HG02763 (cell line): ENCODE data around the gene BFSP1.

ENCODE experiments used
- ATAC-seq: cut with Tn5 transposase; IDR thresholded peaks from one replicate; pipeline ENCODE4 v1.9.1; 2021; ENCODE audit warnings: mild to moderate bottlenecking, moderate library complexity; ENCODE audit not compliant: unreplicated experiment

The BFSP1 gene

GRCh38 chr20:17469246-17470030 lies 61.7 kb downstream of the BFSP1 start:
- no peak for ATAC-seq

GRCh38 chr20:17468073-17468840 lies 62.9 kb downstream of the BFSP1 start:
- no peak for ATAC-seq

GRCh38 chr20:17467120-17467655 lies 64.0 kb downstream of the BFSP1 start:
- ATAC-seq: no peak

- no peak for ATAC-seq
Measured at GRCh38 chr20:17466641-17467040, 64.5 kb downstream of the BFSP1 start.

- ATAC-seq: no peak
Measured at GRCh38 chr20:17465236-17465635, 65.9 kb downstream of the BFSP1 start.

- no peak for ATAC-seq
Measured at GRCh38 chr20:17463711-17464110, 67.5 kb downstream of the BFSP1 start.

GRCh38 chr20:17461941-17462340 lies 69.2 kb downstream of the BFSP1 start:
- no peak for ATAC-seq

GRCh38 chr20:17460119-17460518 lies 71.1 kb downstream of the BFSP1 start:
- ATAC-seq: no peak

- ATAC-seq: no peak
Measured at GRCh38 chr20:17457588-17458190, 73.5 kb downstream of the BFSP1 start.

GRCh38 chr20:17457079-17457478 lies 74.1 kb downstream of the BFSP1 start:
- no peak for ATAC-seq

GRCh38 chr20:17456279-17456678 lies 74.9 kb downstream of the BFSP1 start:
- no peak for ATAC-seq

- ATAC-seq: no peak
Measured at GRCh38 chr20:17453592-17453991, 77.6 kb downstream of the BFSP1 start.

- ATAC-seq: no peak
Measured at GRCh38 chr20:17452441-17452840, 78.7 kb downstream of the BFSP1 start.

- no peak for ATAC-seq
Measured at GRCh38 chr20:17449031-17449430, 82.1 kb downstream of the BFSP1 start.

- no peak for ATAC-seq
Measured at GRCh38 chr20:17448071-17448470, 83.1 kb downstream of the BFSP1 start.

GRCh38 chr20:17446171-17446570 lies 85.0 kb downstream of the BFSP1 start:
- ATAC-seq: no peak

- ATAC-seq: no peak
Measured at GRCh38 chr20:17445543-17445942, 85.6 kb downstream of the BFSP1 start.

- ATAC-seq: no peak
Measured at GRCh38 chr20:17444091-17444490, 87.1 kb downstream of the BFSP1 start.
